GM12864 (cell line): ENCODE results near the gene IER3IP1.

Experiments
- DNase-seq: peaks from one replicate; pipeline ENCODE4 v3.0.0-alpha.2; 2011; ENCODE audit warnings: low read depth
- H3K4me3 ChIP-seq: 2 replicates; pipeline ENCODE4 v1.5.1; 2011; ENCODE audit warnings: mild to moderate bottlenecking, low read depth, low read length, control low read depth
- TF ChIP-seq, protein P1 (sequence below): IDR thresholded peaks from 2 replicates; pipeline ENCODE4 v1.5.1; 2011; ENCODE audit warnings: low read depth, mild to moderate bottlenecking, moderate library complexity, low read length, control low read depth, inconsistent platforms; ENCODE audit errors: missing control alignments

Gene IER3IP1

DNA sequence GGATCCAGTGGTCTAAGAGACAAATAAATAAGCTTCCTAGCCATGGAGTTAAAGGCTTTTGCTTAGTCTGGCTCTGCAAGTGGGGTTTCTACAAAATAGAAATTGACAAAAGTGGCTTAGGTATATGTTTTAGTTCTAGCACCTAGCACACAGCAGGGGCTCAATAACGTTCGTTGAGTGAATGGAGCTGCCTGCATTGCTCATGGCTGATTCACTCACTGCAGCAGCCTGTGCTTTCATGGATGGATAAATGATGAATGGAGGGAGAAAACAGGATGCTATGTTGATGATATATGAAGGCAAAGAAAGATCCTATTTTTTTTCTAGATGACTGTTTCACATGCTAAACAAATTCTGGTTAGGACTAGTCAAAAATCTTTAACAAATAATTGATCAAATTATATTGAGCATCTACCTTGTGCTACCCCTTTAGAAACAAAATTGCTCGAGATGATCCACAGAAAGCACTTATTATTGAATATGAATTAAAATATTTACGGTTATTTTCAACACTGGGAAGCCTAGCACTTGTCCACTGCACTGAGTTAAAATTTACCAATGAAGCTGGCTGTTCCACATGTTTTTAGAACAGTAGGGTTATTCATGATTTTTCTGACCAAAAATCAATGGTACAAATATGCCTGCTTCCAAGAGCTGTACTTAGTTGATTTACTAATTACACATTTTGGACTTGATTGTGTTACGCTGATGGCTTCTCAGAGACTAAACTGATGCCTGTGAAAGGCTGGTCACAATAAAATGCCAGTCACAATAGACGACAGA is 65.5 kb downstream of the IER3IP1 start:
- TF ChIP-seq, protein P1, sequence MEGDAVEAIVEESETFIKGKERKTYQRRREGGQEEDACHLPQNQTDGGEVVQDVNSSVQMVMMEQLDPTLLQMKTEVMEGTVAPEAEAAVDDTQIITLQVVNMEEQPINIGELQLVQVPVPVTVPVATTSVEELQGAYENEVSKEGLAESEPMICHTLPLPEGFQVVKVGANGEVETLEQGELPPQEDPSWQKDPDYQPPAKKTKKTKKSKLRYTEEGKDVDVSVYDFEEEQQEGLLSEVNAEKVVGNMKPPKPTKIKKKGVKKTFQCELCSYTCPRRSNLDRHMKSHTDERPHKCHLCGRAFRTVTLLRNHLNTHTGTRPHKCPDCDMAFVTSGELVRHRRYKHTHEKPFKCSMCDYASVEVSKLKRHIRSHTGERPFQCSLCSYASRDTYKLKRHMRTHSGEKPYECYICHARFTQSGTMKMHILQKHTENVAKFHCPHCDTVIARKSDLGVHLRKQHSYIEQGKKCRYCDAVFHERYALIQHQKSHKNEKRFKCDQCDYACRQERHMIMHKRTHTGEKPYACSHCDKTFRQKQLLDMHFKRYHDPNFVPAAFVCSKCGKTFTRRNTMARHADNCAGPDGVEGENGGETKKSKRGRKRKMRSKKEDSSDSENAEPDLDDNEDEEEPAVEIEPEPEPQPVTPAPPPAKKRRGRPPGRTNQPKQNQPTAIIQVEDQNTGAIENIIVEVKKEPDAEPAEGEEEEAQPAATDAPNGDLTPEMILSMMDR = no peak
- DNase-seq = no peak
- no peak overlapping the region for H3K4me3 ChIP-seq

DNA sequence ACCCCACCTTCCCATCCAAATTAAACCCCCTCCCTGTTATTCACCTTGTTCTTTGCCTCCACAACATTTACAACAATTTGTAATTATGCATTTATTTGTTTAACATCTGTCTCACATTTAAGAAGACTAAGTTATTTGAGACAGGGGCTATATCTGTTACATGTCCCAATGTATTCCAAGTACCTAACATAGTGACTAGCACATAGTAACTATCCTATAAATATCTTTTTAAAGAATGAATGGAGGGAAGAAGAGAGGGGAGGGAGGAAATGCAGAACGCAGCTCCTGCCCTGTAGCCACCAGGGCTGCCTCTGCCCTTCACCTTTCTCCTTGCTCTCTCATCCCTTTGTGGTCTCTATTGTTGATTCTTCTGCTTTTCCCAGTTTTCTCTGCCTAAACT is 66.4 kb downstream of the IER3IP1 start:
- TF ChIP-seq, protein P1 = no peak
- no peak overlapping the region for H3K4me3 ChIP-seq
- no peak for DNase-seq

DNA sequence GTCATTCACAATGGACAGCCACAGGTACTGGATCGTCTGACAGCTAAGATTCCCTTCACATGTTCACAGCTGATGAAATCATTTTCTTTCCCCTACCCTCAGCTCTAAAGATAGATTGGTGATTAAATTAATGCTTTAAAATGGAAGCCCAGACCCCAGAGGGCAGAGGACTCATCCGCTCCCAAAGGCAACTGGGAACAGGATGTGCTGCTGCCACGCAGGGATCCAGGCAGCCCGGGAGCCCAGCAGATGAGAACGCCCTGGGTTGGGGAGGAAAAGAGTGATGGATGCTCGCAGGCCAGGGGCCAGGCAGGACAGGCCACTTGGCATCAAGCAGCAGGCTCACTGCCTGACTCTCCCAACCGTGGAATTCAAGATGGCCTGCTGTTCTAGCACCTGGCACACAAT is 67.2 kb downstream of the IER3IP1 start:
- no peak overlapping the region for H3K4me3 ChIP-seq
- DNase-seq = no peak
- TF ChIP-seq, protein P1 = no peak

DNA sequence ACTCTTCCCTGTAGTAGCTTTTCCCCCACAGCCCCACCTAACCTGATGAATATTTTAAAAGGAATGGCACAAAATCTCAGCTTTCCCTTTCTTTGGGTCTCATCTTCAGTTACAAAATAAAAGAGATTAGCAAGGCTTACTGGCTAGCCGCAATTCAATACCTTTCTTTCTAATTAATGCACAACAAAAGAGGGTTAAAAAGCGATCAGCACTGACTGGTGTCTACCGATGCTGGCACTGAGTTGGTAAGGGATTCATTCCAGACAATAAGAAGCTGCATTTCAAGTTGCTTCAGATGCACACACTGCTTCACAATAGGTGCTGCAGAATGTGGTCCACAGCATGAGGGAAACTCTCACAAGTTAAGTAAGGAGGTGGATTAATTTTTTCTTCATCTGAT is 67.8 kb downstream of the IER3IP1 start:
- TF ChIP-seq, protein P1 = no peak
- DNase-seq = no peak

More for the DNA sequence above, 67.8 kb downstream of the IER3IP1 start:
- no peak overlapping the region for H3K4me3 ChIP-seq
